NCI-H2171 treated with DMSO at 0.1 percent for 48 hours (cell line): ENCODE data around the gene RASSF3.
"Not testable (repeated sequence)": the region's sequence is repeated elsewhere in the genome, so short reads cannot be mapped to it uniquely, and the experiment has no call there.

Experiments used
- DNase-seq: peaks from one replicate; lab custom pipeline; 2025; lab: John Stamatoyannopoulos, UW

RASSF3 gene

GRCh38 chr12:64610079-64610659 lies at the start of gene RASSF3:
Gene RASSF3, plus strand, starts transcription at chr12:64610495. Its CDS starts 138 bp downstream, at chr12:64610633.
- peak; percentile 65 for DNase-seq

- no peak for DNase-seq
These were observed 48.8 kb upstream of the RASSF3 start for GRCh38 chr12:64561302-64562136.

- no peak for DNase-seq
These were observed 44.2 kb upstream of the RASSF3 start for GRCh38 chr12:64566122-64566521.

GRCh38 chr12:64566831-64567517 lies 43.3 kb upstream of the RASSF3 start:
- peak; percentile 71 for DNase-seq

GRCh38 chr12:64567570-64567969 lies 42.7 kb upstream of the RASSF3 start:
- DNase-seq: no peak

- no peak for DNase-seq
These were observed 42.0 kb upstream of the RASSF3 start for GRCh38 chr12:64568298-64568697.

GRCh38 chr12:64569923-64570691 lies 40.2 kb upstream of the RASSF3 start:
- DNase-seq: no peak

GRCh38 chr12:64571411-64571810 lies 38.9 kb upstream of the RASSF3 start:
- DNase-seq: peak; percentile 90

- DNase-seq: no peak
These were observed 38.1 kb upstream of the RASSF3 start for GRCh38 chr12:64572241-64572640.

- no peak for DNase-seq
These were observed 35.5 kb upstream of the RASSF3 start for GRCh38 chr12:64574837-64575236.

GRCh38 chr12:64577046-64577445 lies 33.2 kb upstream of the RASSF3 start:
- DNase-seq: no peak

- DNase-seq: no peak
These were observed 31.7 kb upstream of the RASSF3 start for GRCh38 chr12:64578566-64578965.

GRCh38 chr12:64580681-64581080 lies 29.6 kb upstream of the RASSF3 start:
- no peak for DNase-seq

GRCh38 chr12:64582114-64582513 lies 28.2 kb upstream of the RASSF3 start:
- DNase-seq: no peak

- no peak for DNase-seq
These were observed 27.4 kb upstream of the RASSF3 start for GRCh38 chr12:64582862-64583261.

- DNase-seq: not testable (repeated sequence)
These were observed 26.9 kb upstream of the RASSF3 start for GRCh38 chr12:64583395-64583770.

GRCh38 chr12:64583771-64584421 lies 26.4 kb upstream of the RASSF3 start:
- no peak for DNase-seq

- no peak for DNase-seq
These were observed 25.2 kb upstream of the RASSF3 start for GRCh38 chr12:64585104-64585503.

- DNase-seq: no peak
These were observed 22.8 kb upstream of the RASSF3 start for GRCh38 chr12:64587447-64587846.

GRCh38 chr12:64590183-64590582 lies 20.1 kb upstream of the RASSF3 start:
- DNase-seq: no peak

GRCh38 chr12:64595863-64596793 lies 14.2 kb upstream of the RASSF3 start:
- DNase-seq: no peak
